Breast epithelium (tissue), 3 donors: ENCODE data around the gene ALOX15.

ENCODE experiments used
- POLR2A ChIP-seq: fragments of 450-650 bp; IDR thresholded peaks from one replicate; pipeline ENCODE4 v1.6.1; 2016; ENCODE audit warnings: antibody characterized with exemption, mild to moderate bottlenecking, moderate library complexity
- POLR2AphosphoS5 ChIP-seq, 3 donors: sonication (generic); formaldehyde crosslinking; IDR thresholded peaks; one replicate each; pipeline ENCODE4 v1.6.1; 2017; ENCODE audit warnings: antibody characterized with exemption in 3 of 3

DNA sequence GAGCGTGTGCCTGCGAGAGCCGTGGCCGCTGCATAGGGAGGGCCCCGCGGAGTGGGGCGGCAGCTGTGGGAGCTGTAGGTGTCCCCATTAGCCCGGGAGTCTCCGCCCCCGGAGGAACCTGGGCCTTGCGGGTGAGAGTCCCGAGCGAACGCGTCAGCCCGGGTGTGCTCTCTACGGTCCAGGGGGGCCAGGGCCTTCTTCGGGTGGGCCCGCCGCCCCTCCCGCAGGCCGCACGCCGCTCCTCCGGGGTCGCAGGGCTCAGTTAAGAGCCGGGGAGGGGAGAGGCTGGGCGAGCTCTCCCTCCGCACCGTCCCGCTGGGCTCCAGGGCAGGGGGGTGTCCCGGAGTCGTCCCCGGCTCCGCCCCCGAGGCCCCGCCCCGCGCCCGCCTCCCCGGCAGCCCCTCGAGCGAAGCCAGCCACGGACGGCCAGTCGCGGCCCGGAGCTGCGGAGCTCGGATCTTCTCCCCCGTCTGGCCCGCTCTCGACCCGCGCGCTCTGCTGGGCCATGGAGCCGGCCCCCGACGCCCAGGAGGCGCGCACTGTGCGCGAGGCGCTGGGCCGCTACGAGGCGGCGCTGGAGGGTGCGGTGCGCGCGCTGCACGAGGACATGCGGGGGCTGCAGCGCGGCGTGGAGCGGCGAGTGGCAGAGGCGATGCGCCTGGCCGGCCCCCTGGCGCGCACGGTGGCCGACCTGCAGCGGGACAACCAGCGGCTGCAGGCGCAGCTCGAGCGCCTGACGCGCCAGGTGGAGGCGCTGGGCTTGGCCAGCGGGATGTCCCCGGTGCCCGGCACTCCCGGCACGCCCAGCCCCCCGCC is 57.2 kb downstream of the ALOX15 start, which contains the start of gene SMTNL2:
- no peak for TF ChIP-seq POLR2A
- TF ChIP-seq POLR2AphosphoS5 (IDR thresholded peaks at IDR 0.05): no peak
